ENCODE data around the gene CCSAP. TPM values are rescaled to one million over a fixed set of nuclear protein-coding genes. Genes with fewer than 3 reads are reported as not detected.
A peak's percentile ranks its signal among the peaks of the same experiment; 100 is the strongest.
"Not testable (repeated sequence)": the region's sequence is repeated elsewhere in the genome, so short reads cannot be mapped to it uniquely, and the experiment has no call there.

CCSAP gene
- total RNA-seq, 1 experiment from 2014 or later, result 8.6 TPM

- POLR2A ChIA-PET, result no interaction called here
- DNase-seq (ENCODE audit: low spot score) (no peak), ATAC-seq (no peak)
- H3K27me3 Mint-ChIP-seq (ENCODE audit: low read depth), result no peaks in the 10 kb centered on the region
- H3K9me3 Mint-ChIP-seq, result no peaks in the 10 kb centered on the region
- H3K4me3 Mint-ChIP-seq, result no peak overlapping the region
- H3K27ac Mint-ChIP-seq, result no peak overlapping the region
- TF ChIP-seq NFYB (CRISPR knock-in tag; conservative IDR thresholded peaks at IDR 0.05; ENCODE audit: low read depth) (no peak), FOXK1 (CRISPR knock-in tag; IDR thresholded peaks at IDR 0.05) (no peak), E2F5 (CRISPR knock-in tag; IDR thresholded peaks at IDR 0.05) (no peak), ESRRA (CRISPR knock-in tag; IDR thresholded peaks at IDR 0.05; ENCODE audit: borderline replicate concordance) (no peak), ZNF416 (CRISPR knock-in tag; IDR thresholded peaks at IDR 0.05) (no peak), RELA (CRISPR knock-in tag; IDR thresholded peaks at IDR 0.05; ENCODE audit: borderline replicate concordance) (no peak), SMAD4 (CRISPR knock-in tag; IDR thresholded peaks at IDR 0.05) (no peak), ETV6 (CRISPR knock-in tag; IDR thresholded peaks at IDR 0.05) (no peak)
- CTCF ChIA-PET, result no interaction called here
- H3K4me1 Mint-ChIP-seq, result peaks cover 9% of the 10 kb centered on the region
- peaks cover 12% of the 10 kb centered on the region for H3K36me3 Mint-ChIP-seq
Measured at GRCh38 chr1:229328598-229329362, 14.1 kb downstream of the CCSAP start.

GRCh38 chr1:229327765-229328164, 15.1 kb downstream of the CCSAP start:
- POLR2A ChIA-PET; H3K27me3 Mint-ChIP-seq (ENCODE audit: low read depth); H3K9me3 Mint-ChIP-seq; H3K4me1 Mint-ChIP-seq; H3K4me3 Mint-ChIP-seq; DNase-seq (ENCODE audit: low spot score); ATAC-seq; CTCF ChIA-PET: not testable (repeated sequence)
- Mint-ChIP-seq H3K36me3 (peaks cover 16% of the 10 kb centered on the region), H3K27ac (0 out of 2 replicates have a peak overlapping the region, but pooled peaks have one; percentile 26)

GRCh38 chr1:229326601-229327000, 16.2 kb downstream of the CCSAP start:
- H3K36me3 Mint-ChIP-seq, result peaks cover 16% of the 10 kb centered on the region
- DNase-seq (ENCODE audit: low spot score) (no peak), ATAC-seq (no peak)
- H3K4me3 Mint-ChIP-seq, result no peak overlapping the region
- peaks cover 9% of the 10 kb centered on the region for H3K4me1 Mint-ChIP-seq
- POLR2A ChIA-PET, result no interaction called here
- CTCF ChIA-PET, result no interaction called here
- no peaks in the 10 kb centered on the region for H3K27me3 Mint-ChIP-seq (ENCODE audit: low read depth)
- H3K27ac Mint-ChIP-seq, result no peak overlapping the region
- no peaks in the 10 kb centered on the region for H3K9me3 Mint-ChIP-seq
- TF ChIP-seq ZMAT4 (CRISPR knock-in tag; IDR thresholded peaks at IDR 0.05) (no peak), RORB (CRISPR knock-in tag; IDR thresholded peaks at IDR 0.05) (no peak), JAZF1 (CRISPR knock-in tag; IDR thresholded peaks at IDR 0.05) (no peak), ERG (CRISPR knock-in tag; IDR thresholded peaks at IDR 0.05) (no peak), ZNF138 (CRISPR knock-in tag; conservative IDR thresholded peaks at IDR 0.05) (no peak), ETV6 (CRISPR knock-in tag; IDR thresholded peaks at IDR 0.05) (no peak), PRRX2 (CRISPR knock-in tag; IDR thresholded peaks at IDR 0.05) (no peak), ZNF532 (CRISPR knock-in tag; IDR thresholded peaks at IDR 0.05; ENCODE audit: borderline replicate concordance) (no peak), EMX1 (CRISPR knock-in tag; IDR thresholded peaks at IDR 0.05) (no peak), CREB1 (CRISPR knock-in tag; IDR thresholded peaks at IDR 0.05) (no peak), NFE2L1 (CRISPR knock-in tag; IDR thresholded peaks at IDR 0.05) (no peak), IRF2 (CRISPR knock-in tag; IDR thresholded peaks at IDR 0.05; ENCODE audit: borderline replicate concordance, low read depth) (no peak), AFF4 (CRISPR knock-in tag; IDR thresholded peaks at IDR 0.05; ENCODE audit: borderline replicate concordance) (no peak)
